ENCODE data around the gene STAM2.

- TF ChIP-seq POLR2A (IDR thresholded peaks at IDR 0.05; ENCODE audit: low read length), result no peak
- TF ChIP-seq PHF8 (IDR thresholded peaks at IDR 0.05; ENCODE audit: borderline replicate concordance, low read depth), result no peak
- TF ChIP-seq REST (IDR thresholded peaks at IDR 0.05), result no peak
- TF ChIP-seq CTCF (IDR thresholded peaks at IDR 0.05), result no peak
- TF ChIP-seq BHLHE40 (IDR thresholded peaks at IDR 0.05; ENCODE audit: low read depth, low read length), result no peak
- TF ChIP-seq SREBF2 (IDR thresholded peaks at IDR 0.05), result no peak
Observed at GRCh38 chr2:152154462-152154861, 21.1 kb downstream of the STAM2 start.
